MM.1S (cell line): ENCODE results near the gene RHOBTB1.

Source experiments
- DNase-seq: peaks from one replicate; pipeline ENCODE4 v3.0.0-alpha.2; 2015
- H2AFZ ChIP-seq: fragments of 300-600 bp; sonication (generic); 2 replicates; pipeline ENCODE4 v1.6.0; 2016; ENCODE audit warnings: antibody characterized with exemption, low read length
- H3F3A ChIP-seq: fragments of 300-600 bp; sonication (generic); 2 replicates; pipeline ENCODE4 v1.6.1; 2016; ENCODE audit warnings: mild to moderate bottlenecking, antibody characterized with exemption, low read length, moderate library complexity, mixed read lengths; ENCODE audit not compliant: insufficient read depth
- H3K27ac ChIP-seq: fragments of 300-600 bp; sonication (generic); 2 replicates; pipeline ENCODE4 v1.5.1; 2016; ENCODE audit warnings: mild to moderate bottlenecking, low read length
- H3K27me3 ChIP-seq: fragments of 300-600 bp; sonication (generic); replicated peaks from 2 replicates; pipeline ENCODE4 v1.6.0; 2016; ENCODE audit warnings: low read length; ENCODE audit not compliant: insufficient read depth
- H3K36me3 ChIP-seq: fragments of 300-600 bp; sonication (generic); replicated peaks from 2 replicates; pipeline ENCODE4 v1.6.1; 2016; ENCODE audit warnings: mild to moderate bottlenecking, low read length, mixed read lengths; ENCODE audit not compliant: insufficient read depth
- H3K4me1 ChIP-seq: fragments of 300-600 bp; sonication (generic); 2 replicates; pipeline ENCODE4 v1.6.1; 2016; ENCODE audit warnings: low read length, mixed read lengths
- H3K4me2 ChIP-seq: fragments of 300-600 bp; sonication (generic); 2 replicates; pipeline ENCODE4 v1.6.0; 2016; ENCODE audit warnings: low read depth, low read length
- H3K4me3 ChIP-seq: fragments of 300-600 bp; sonication (generic); 2 replicates; pipeline ENCODE4 v1.5.1; 2016; ENCODE audit warnings: low read length, mixed read lengths
- H3K79me2 ChIP-seq: fragments of 300-600 bp; sonication (generic); 2 replicates; pipeline ENCODE4 v1.6.1; 2016; ENCODE audit warnings: mixed run types, low read length, mixed read lengths
- H3K9ac ChIP-seq: fragments of 300-600 bp; sonication (generic); 2 replicates; pipeline ENCODE4 v1.6.1; 2016; ENCODE audit warnings: low read length, mixed read lengths
- H3K9me2 ChIP-seq: fragments of 300-600 bp; sonication (generic); replicated peaks from 2 replicates; pipeline ENCODE4 v1.6.1; 2016; ENCODE audit warnings: mild to moderate bottlenecking, low read length, mixed read lengths; ENCODE audit not compliant: insufficient read depth
- H3K9me3 ChIP-seq: fragments of 300-600 bp; sonication (generic); replicated peaks from 2 replicates; pipeline ENCODE4 v1.6.1; 2016; ENCODE audit warnings: mild to moderate bottlenecking, low read length, mixed read lengths; ENCODE audit not compliant: insufficient read depth
- H4K20me1 ChIP-seq: fragments of 300-600 bp; sonication (generic); 2 replicates; pipeline ENCODE4 v1.6.1; 2016; ENCODE audit warnings: mild to moderate bottlenecking, low read length, moderate library complexity, mixed read lengths; ENCODE audit not compliant: insufficient read depth
- EZH2 ChIP-seq: fragments of 300-600 bp; sonication (generic); optimal IDR thresholded peaks from 2 replicates; pipeline ENCODE3; 2017; ENCODE audit warnings: low read depth, mild to moderate bottlenecking, antibody characterized with exemption, low read length, mixed read lengths
- EZH2phosphoT487 ChIP-seq: fragments of 300-600 bp; sonication (generic); IDR thresholded peaks from 2 replicates; pipeline ENCODE4 v1.6.1; 2018; ENCODE audit warnings: antibody characterized with exemption, low read length
- TF ChIP-seq, protein P1 (sequence below): fragments of 300-600 bp; sonication (generic); IDR thresholded peaks from 2 replicates; pipeline ENCODE4 v1.5.1; 2016; ENCODE audit warnings: antibody characterized with exemption, low read length, mixed read lengths

RHOBTB1 gene

DNA sequence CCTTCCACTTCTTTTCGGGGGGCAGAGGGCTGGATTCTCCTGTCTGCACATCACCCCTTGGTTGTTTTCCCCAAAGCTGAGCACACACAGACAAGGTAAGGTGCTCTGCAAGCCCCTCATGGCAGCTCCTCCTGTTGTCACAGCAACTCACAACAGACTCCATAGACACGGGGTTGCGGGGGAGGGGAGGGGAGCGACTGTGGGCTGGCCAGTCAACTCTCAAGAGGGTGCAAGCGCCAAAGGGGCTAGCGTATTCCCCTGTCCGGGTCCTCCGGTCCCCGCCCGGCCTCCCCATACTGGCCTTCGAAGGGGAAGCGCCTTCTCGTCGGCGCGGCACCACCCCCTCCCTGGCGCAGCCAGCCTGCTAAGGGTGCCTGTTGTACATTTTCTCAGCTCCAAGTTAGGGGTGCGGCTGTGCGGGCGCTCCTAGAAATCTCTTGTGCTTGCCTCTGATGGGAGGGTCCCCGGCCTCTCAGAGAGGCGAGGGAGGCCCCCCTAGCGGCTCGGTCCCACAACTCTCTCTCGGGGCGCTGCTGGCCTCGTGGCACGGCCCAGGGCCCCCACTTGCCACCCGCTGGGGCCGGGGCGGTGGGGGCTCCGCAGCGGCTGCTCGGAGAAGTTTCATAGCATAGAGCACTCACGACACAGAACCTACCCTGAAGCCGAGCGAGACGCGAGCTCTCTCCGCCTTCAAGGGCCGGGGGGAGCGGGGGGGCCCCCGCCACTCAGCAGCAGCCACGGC is 498 bp downstream of the RHOBTB1 start:
- peak; percentile 24 for DNase-seq
- Histone ChIP-seq H4K20me1 (no peaks in the 10 kb centered on the region), H3K36me3 (no peaks in the 10 kb centered on the region), H3F3A (peaks cover 6% of the 10 kb centered on the region; the same call in 1 of the 2 replicates), H3K4me2 (peak overlapping the region; percentile 91), H3K27me3 (peaks cover 39% of the 10 kb centered on the region), H3K4me1 (0 out of 2 replicates have a peak, but pooled peaks cover 5% of the 10 kb centered on the region), H3K4me3 (peak overlapping the region; percentile 76), H2AFZ (peak overlapping the region; percentile 92), H3K27ac (no peak overlapping the region), H3K79me2 (no peaks in the 10 kb centered on the region), H3K9me3 (no peaks in the 10 kb centered on the region), H3K9me2 (no peaks in the 10 kb centered on the region), H3K9ac (peak overlapping the region; percentile 84)
- TF ChIP-seq, protein P1, sequence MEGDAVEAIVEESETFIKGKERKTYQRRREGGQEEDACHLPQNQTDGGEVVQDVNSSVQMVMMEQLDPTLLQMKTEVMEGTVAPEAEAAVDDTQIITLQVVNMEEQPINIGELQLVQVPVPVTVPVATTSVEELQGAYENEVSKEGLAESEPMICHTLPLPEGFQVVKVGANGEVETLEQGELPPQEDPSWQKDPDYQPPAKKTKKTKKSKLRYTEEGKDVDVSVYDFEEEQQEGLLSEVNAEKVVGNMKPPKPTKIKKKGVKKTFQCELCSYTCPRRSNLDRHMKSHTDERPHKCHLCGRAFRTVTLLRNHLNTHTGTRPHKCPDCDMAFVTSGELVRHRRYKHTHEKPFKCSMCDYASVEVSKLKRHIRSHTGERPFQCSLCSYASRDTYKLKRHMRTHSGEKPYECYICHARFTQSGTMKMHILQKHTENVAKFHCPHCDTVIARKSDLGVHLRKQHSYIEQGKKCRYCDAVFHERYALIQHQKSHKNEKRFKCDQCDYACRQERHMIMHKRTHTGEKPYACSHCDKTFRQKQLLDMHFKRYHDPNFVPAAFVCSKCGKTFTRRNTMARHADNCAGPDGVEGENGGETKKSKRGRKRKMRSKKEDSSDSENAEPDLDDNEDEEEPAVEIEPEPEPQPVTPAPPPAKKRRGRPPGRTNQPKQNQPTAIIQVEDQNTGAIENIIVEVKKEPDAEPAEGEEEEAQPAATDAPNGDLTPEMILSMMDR, result no peak

DNA sequence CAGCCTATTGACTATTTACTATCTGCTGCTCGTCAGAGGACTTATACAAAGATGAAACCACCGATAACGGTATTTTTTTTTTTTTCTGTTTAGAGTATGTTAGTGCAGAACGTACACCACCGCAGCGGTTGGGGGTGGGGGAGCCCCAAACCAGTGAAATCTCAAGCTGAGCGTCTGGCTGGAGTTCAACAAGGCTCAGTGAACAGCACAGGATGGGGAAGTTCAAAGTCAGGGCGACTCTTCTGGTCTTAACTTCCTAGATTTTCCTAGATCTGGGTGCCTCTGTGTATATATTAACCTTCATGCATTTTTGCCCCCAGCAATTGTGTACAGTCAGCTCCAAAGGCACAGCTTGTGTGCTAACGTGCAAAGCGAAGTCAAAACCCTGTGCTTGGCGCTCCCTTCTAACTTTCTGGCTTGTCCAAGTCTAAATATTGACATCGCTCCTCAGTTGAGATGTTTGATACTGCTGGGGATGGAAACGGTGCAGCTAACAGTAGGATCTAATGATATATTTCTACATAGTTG is 1.1 kb downstream of the RHOBTB1 start:
- Histone ChIP-seq H2AFZ (peak overlapping the region; percentile 92), H3F3A (peaks cover 6% of the 10 kb centered on the region; the same call in 1 of the 2 replicates), H3K36me3 (no peaks in the 10 kb centered on the region), H3K9ac (peak overlapping the region; percentile 84; the same call in 1 of the 2 replicates), H3K27me3 (peaks cover 33% of the 10 kb centered on the region), H3K4me3 (peak overlapping the region; percentile 76), H4K20me1 (no peaks in the 10 kb centered on the region), H3K9me2 (no peaks in the 10 kb centered on the region), H3K79me2 (no peaks in the 10 kb centered on the region), H3K4me2 (peak overlapping the region; percentile 91), H3K4me1 (0 out of 2 replicates have a peak, but pooled peaks cover 5% of the 10 kb centered on the region), H3K9me3 (no peaks in the 10 kb centered on the region), H3K27ac (no peak overlapping the region)
- TF ChIP-seq, protein P1, result no peak
- TF ChIP-seq EZH2 (no peak), EZH2phosphoT487 (no peak)
- DNase-seq, result no peak

DNA sequence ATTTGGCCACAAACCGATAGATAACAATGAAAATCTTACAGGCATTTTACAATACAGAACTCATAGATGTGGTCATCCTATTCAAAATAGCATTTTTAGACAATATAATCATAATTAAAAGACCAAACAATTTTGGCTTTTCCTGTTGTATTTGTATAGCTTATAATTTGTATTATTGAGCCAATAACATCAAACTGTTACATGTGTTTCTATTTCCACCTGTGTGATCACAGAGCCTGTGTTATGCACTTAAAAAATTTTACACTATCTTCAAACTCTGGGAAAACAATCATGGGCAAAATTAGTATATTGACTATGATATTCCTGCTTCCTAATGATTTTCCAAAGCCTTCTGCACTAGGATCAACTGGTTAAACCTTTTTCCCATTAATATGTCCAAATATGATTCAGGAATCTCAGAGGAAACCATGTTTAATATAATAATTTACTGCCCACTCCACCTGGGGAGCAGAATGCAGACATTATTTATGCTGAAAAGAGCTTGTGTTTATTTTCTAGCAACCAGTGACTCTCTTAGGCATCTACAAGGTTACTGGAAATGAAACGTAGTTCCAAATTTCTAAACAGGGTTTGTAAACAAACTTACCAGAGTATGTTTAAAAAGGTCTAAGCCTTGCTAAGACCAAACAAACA is 1.7 kb downstream of the RHOBTB1 start:
- Histone ChIP-seq H3K36me3 (no peaks in the 10 kb centered on the region), H3K27me3 (peaks cover 27% of the 10 kb centered on the region), H3F3A (peaks cover 6% of the 10 kb centered on the region; the same call in 1 of the 2 replicates), H3K4me3 (no peak overlapping the region), H3K9me3 (no peaks in the 10 kb centered on the region), H3K9me2 (no peaks in the 10 kb centered on the region), H3K4me1 (0 out of 2 replicates have a peak, but pooled peaks cover 5% of the 10 kb centered on the region), H2AFZ (no peak overlapping the region), H3K27ac (no peak overlapping the region), H3K4me2 (no peak overlapping the region), H3K79me2 (no peaks in the 10 kb centered on the region), H4K20me1 (no peaks in the 10 kb centered on the region), H3K9ac (no peak overlapping the region)
- TF ChIP-seq EZH2phosphoT487 (no peak), EZH2 (no peak)
- TF ChIP-seq, protein P1, result no peak
- DNase-seq, result no peak
